ENCODE results near the gene TMED4.

DNA sequence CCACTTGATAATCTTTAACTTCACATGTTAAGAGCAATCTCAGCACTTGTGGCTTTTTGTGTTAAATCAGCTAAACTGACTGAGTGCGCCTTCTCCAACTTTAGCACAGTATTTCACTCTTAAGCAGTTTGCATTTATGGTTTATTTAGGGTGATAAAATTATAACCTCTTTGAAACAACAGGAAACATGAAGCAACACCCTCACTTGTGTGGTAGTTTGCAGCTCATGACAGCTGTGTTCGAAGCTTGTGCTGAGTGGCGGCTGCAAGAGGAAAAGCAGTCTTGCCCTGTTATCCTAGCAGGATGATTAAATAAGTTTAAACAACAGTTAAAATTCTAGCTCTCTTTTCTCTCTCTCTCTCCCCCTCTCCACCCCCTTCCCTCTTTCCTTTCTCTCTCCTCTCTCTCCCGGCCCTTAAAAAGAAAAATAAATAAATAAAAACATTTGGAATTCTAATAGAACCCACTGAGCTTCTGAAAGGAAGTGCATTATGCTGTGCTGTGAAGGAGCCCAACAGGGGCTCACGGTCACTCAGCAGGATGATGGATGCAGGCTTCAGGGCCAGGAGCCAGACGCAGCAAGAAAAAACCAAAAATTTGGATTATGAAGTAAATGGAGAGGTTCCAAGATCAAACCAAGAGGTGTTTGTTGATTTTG, 49.6 kb upstream of the TMED4 start:
- TF ChIP-seq, protein P1, sequence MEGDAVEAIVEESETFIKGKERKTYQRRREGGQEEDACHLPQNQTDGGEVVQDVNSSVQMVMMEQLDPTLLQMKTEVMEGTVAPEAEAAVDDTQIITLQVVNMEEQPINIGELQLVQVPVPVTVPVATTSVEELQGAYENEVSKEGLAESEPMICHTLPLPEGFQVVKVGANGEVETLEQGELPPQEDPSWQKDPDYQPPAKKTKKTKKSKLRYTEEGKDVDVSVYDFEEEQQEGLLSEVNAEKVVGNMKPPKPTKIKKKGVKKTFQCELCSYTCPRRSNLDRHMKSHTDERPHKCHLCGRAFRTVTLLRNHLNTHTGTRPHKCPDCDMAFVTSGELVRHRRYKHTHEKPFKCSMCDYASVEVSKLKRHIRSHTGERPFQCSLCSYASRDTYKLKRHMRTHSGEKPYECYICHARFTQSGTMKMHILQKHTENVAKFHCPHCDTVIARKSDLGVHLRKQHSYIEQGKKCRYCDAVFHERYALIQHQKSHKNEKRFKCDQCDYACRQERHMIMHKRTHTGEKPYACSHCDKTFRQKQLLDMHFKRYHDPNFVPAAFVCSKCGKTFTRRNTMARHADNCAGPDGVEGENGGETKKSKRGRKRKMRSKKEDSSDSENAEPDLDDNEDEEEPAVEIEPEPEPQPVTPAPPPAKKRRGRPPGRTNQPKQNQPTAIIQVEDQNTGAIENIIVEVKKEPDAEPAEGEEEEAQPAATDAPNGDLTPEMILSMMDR (IDR thresholded peaks at IDR 0.05; ENCODE audit: low read depth, low read length, missing input control) = no peak
- TF ChIP-seq, protein P2, sequence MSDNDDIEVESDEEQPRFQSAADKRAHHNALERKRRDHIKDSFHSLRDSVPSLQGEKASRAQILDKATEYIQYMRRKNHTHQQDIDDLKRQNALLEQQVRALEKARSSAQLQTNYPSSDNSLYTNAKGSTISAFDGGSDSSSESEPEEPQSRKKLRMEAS (IDR thresholded peaks at IDR 0.05) = no peak
- TF ChIP-seq GABPA (IDR thresholded peaks at IDR 0.05 in 1 of 2, conservative IDR thresholded peaks at IDR 0.05 in 1 of 2) (no peak), RAD21 (IDR thresholded peaks at IDR 0.05) (no peak), JUND (IDR thresholded peaks at IDR 0.05) (no peak), SP1 (IDR thresholded peaks at IDR 0.05) (no peak), NR2F2 (IDR thresholded peaks at IDR 0.05) (no peak), TAF1 (conservative IDR thresholded peaks at IDR 0.05) (no peak), EGR1 (IDR thresholded peaks at IDR 0.05; ENCODE audit: low read depth in 2 of 2) (no peak), YY1 (IDR thresholded peaks at IDR 0.05) (no peak)
- TF ChIP-seq, protein P3, sequence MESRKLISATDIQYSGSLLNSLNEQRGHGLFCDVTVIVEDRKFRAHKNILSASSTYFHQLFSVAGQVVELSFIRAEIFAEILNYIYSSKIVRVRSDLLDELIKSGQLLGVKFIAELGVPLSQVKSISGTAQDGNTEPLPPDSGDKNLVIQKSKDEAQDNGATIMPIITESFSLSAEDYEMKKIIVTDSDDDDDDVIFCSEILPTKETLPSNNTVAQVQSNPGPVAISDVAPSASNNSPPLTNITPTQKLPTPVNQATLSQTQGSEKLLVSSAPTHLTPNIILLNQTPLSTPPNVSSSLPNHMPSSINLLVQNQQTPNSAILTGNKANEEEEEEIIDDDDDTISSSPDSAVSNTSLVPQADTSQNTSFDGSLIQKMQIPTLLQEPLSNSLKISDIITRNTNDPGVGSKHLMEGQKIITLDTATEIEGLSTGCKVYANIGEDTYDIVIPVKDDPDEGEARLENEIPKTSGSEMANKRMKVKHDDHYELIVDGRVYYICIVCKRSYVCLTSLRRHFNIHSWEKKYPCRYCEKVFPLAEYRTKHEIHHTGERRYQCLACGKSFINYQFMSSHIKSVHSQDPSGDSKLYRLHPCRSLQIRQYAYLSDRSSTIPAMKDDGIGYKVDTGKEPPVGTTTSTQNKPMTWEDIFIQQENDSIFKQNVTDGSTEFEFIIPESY (IDR thresholded peaks at IDR 0.05) = no peak
